ENCODE results near the gene XYLT1. TPM values are rescaled to one million over a fixed set of nuclear protein-coding genes. Genes with fewer than 3 reads are reported as not detected.

Gene XYLT1
- polyA plus RNA-seq, 1 of the 3 experiments (the other 2 are of a cell fraction), result 17.6 TPM

DNA sequence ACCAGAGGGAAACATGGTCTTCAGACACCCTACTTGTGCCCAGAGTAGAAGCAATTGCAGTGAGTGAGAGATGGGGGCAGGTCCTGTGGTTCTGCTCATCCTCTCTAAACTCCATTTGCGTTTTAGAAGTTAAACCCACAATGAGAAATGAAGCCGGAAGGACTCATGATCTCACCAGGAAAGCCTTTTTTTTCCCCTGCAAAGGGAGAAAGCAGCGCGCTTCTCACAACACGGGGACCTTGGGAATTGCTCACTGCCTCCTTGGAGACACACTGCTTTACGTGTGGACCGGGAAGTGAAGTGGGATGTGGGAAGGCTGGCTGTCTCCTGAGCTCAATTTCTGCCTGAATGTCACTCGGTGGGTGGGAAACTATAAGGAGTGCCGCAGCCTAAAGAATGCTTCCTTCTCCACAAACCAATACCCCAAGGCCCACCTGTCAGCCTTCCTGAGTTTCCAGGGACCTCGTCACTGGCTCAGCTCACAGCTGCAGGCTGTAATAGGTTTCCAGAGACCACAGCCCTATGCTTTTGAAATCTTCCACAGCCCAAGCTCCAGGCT, 365.4 kb downstream of the XYLT1 start:
- Histone ChIP-seq H3K27me3 (ENCODE audit: insufficient read depth) (no peaks in the 10 kb centered on the region), H3K4me3 (ENCODE audit: low read depth in 2 of 2, low read length in 1 of 2) (no peak overlapping the region), H3K9me2 (no peaks in the 10 kb centered on the region), H3F3A (replicated peaks; ENCODE audit: insufficient read depth) (peaks cover 55% of the 10 kb centered on the region), H3K4me2 (no peak overlapping the region), H3K79me2 (ENCODE audit: insufficient read depth) (no peaks in the 10 kb centered on the region), H3K27ac (ENCODE audit: low read depth in 2 of 2, low read length in 1 of 2) (no peak overlapping the region; a peak in 1 of 4 replicates), H2AFZ (ENCODE audit: low read depth) (no peak overlapping the region), H3K9ac (no peak overlapping the region), H3K4me1 (ENCODE audit: control insufficient read depth in 1 of 2, insufficient read depth in 2 of 2, low read depth in 1 of 2, low read length in 1 of 2) (no peaks in the 10 kb centered on the region; a peak in 1 of 4 replicates), H3K36me3 (replicated peaks in 1 of 2; ENCODE audit: control insufficient read depth in 1 of 2, insufficient read depth in 2 of 2, low read length in 1 of 2) (peaks cover 8 to 25% of the 10 kb centered on the region in 2 experiments), H4K20me1 (ENCODE audit: insufficient read depth) (peaks cover 2% of the 10 kb centered on the region; the same call in 1 of the 2 replicates), H3K9me3 (no peaks in the 10 kb centered on the region)
- WGBS (ENCODE audit: low lambda C conversion rate), result 95% methylated on average over 9 of the region's 10 CpGs
- ChIA-PET POLR2A (no interaction called here), CTCF (interaction anchor here (1.0 kb wide), 1 partner anchor 10 kb away, joined by 3 read pairs; no protein-coding TSS in a partner anchor)
- TF ChIP-seq ELF1 (IDR thresholded peaks at IDR 0.05), result no peak
- no peak for TF ChIP-seq GABPA (IDR thresholded peaks at IDR 0.05; ENCODE audit: low read depth)
- no peak for TF ChIP-seq CHD2 (IDR thresholded peaks at IDR 0.05; ENCODE audit: low read length, partially characterized antibody)
- TF ChIP-seq, protein P1, sequence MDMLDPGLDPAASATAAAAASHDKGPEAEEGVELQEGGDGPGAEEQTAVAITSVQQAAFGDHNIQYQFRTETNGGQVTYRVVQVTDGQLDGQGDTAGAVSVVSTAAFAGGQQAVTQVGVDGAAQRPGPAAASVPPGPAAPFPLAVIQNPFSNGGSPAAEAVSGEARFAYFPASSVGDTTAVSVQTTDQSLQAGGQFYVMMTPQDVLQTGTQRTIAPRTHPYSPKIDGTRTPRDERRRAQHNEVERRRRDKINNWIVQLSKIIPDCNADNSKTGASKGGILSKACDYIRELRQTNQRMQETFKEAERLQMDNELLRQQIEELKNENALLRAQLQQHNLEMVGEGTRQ (IDR thresholded peaks at IDR 0.05; ENCODE audit: borderline replicate concordance, low read depth, low read length), result no peak
- no peak for TF ChIP-seq POLR2AphosphoS5 (IDR thresholded peaks at IDR 0.05; ENCODE audit: low read depth, low read length)
- TF ChIP-seq, protein P2, sequence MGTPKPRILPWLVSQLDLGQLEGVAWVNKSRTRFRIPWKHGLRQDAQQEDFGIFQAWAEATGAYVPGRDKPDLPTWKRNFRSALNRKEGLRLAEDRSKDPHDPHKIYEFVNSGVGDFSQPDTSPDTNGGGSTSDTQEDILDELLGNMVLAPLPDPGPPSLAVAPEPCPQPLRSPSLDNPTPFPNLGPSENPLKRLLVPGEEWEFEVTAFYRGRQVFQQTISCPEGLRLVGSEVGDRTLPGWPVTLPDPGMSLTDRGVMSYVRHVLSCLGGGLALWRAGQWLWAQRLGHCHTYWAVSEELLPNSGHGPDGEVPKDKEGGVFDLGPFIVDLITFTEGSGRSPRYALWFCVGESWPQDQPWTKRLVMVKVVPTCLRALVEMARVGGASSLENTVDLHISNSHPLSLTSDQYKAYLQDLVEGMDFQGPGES (IDR thresholded peaks at IDR 0.05; ENCODE audit: low read depth, low read length), result no peak
- TF ChIP-seq SMC3 (IDR thresholded peaks at IDR 0.05; ENCODE audit: low read depth, low read length), result no peak
- TF ChIP-seq FOXJ3 (CRISPR knock-in tag; IDR thresholded peaks at IDR 0.05), result no peak
- no peak for TF ChIP-seq YY1 (IDR thresholded peaks at IDR 0.05; ENCODE audit: low read depth)
- no peak for TF ChIP-seq RAD21 (IDR thresholded peaks at IDR 0.05; ENCODE audit: low read length)
- TF ChIP-seq RFX5 (IDR thresholded peaks at IDR 0.05; ENCODE audit: low read length), result no peak
- DNase-seq, result no peak

DNA sequence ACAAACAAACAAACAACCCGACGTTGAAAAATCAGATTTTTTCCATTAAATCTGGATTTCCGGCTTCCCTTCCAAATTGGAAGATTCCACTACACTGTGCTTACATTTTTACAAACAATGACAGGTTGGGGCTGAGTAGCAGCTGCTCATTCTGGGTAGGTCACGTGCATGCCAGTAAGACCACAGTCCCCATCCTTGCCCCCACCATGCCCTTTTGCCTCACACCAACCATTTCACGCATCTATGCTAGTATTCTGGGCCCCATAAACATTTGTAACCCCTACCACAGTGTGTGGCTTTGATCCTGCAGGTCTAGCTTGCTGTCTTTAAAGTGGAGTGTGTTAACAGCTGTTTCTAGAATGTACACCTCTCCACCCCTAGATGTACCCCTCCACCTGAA, 366.1 kb downstream of the XYLT1 start:
- TF ChIP-seq RAD21 (IDR thresholded peaks at IDR 0.05; ENCODE audit: low read length) (no peak), TAF1 (IDR thresholded peaks at IDR 0.05; ENCODE audit: borderline replicate concordance, low read depth, low read length) (no peak), TEAD4 (IDR thresholded peaks at IDR 0.05; ENCODE audit: borderline replicate concordance, insufficient read depth) (no peak), GATA2 (CRISPR knock-in tag; IDR thresholded peaks at IDR 0.05) (no peak), FOSL2 (IDR thresholded peaks at IDR 0.05; ENCODE audit: borderline replicate concordance, low read depth) (no peak), NRF1 (IDR thresholded peaks at IDR 0.05; ENCODE audit: low read depth, low read length) (no peak), ELF1 (IDR thresholded peaks at IDR 0.05) (no peak)
- TF ChIP-seq, protein P3, sequence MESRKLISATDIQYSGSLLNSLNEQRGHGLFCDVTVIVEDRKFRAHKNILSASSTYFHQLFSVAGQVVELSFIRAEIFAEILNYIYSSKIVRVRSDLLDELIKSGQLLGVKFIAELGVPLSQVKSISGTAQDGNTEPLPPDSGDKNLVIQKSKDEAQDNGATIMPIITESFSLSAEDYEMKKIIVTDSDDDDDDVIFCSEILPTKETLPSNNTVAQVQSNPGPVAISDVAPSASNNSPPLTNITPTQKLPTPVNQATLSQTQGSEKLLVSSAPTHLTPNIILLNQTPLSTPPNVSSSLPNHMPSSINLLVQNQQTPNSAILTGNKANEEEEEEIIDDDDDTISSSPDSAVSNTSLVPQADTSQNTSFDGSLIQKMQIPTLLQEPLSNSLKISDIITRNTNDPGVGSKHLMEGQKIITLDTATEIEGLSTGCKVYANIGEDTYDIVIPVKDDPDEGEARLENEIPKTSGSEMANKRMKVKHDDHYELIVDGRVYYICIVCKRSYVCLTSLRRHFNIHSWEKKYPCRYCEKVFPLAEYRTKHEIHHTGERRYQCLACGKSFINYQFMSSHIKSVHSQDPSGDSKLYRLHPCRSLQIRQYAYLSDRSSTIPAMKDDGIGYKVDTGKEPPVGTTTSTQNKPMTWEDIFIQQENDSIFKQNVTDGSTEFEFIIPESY (IDR thresholded peaks at IDR 0.05; ENCODE audit: borderline replicate concordance, low read depth), result no peak
- TF ChIP-seq, protein P4, sequence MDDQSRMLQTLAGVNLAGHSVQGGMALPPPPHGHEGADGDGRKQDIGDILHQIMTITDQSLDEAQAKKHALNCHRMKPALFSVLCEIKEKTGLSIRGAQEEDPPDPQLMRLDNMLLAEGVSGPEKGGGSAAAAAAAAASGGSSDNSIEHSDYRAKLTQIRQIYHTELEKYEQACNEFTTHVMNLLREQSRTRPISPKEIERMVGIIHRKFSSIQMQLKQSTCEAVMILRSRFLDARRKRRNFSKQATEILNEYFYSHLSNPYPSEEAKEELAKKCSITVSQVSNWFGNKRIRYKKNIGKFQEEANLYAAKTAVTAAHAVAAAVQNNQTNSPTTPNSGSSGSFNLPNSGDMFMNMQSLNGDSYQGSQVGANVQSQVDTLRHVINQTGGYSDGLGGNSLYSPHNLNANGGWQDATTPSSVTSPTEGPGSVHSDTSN (IDR thresholded peaks at IDR 0.05), result no peak
- no peaks in the 10 kb centered on the region for H3K9me2 ChIP-seq
- ChIA-PET CTCF (interaction anchor here (0.9 to 1.0 kb wide), 2 partner anchors 11 to 218 kb away, joined by 3 read pairs; no protein-coding TSS in a partner anchor), POLR2A (no interaction called here)
- H3K9me3 ChIP-seq, result no peaks in the 10 kb centered on the region
- H3K4me1 ChIP-seq (ENCODE audit: control insufficient read depth in 1 of 2, insufficient read depth in 2 of 2, low read depth in 1 of 2, low read length in 1 of 2), result no peaks in the 10 kb centered on the region; a peak in 1 of 4 replicates
- no peaks in the 10 kb centered on the region for H3K27me3 ChIP-seq (ENCODE audit: insufficient read depth)
- H3K9ac ChIP-seq, result no peak overlapping the region
- peaks cover 50% of the 10 kb centered on the region for H3F3A ChIP-seq (replicated peaks; ENCODE audit: insufficient read depth)
- H3K79me2 ChIP-seq (ENCODE audit: insufficient read depth), result no peaks in the 10 kb centered on the region
- peaks cover 2% of the 10 kb centered on the region; the same call in 1 of the 2 replicates for H4K20me1 ChIP-seq (ENCODE audit: insufficient read depth)
- H3K36me3 ChIP-seq (replicated peaks in 1 of 2; ENCODE audit: control insufficient read depth in 1 of 2, insufficient read depth in 2 of 2, low read length in 1 of 2), result peaks cover 8 to 24% of the 10 kb centered on the region in 2 experiments
- WGBS (ENCODE audit: low lambda C conversion rate), result 81% methylated on average over 5 of the region's 5 CpGs
- H3K27ac ChIP-seq (ENCODE audit: low read depth in 2 of 2, low read length in 1 of 2), result no peak overlapping the region
- H3K4me2 ChIP-seq, result no peak overlapping the region
- H3K4me3 ChIP-seq (ENCODE audit: low read depth in 2 of 2, low read length in 1 of 2), result no peak overlapping the region
- no peak for DNase-seq
- H2AFZ ChIP-seq (ENCODE audit: low read depth), result no peak overlapping the region

Data from SK-N-SH (cell line).